Measurements from ENCODE around the gene MOK. TPM values are rescaled to one million over a fixed set of nuclear protein-coding genes. Genes with fewer than 3 reads are reported as not detected.

Gene MOK
- polyA plus RNA-seq, 1 donor from 2014 or later: 63.6 TPM

- H3K27me3 ChIP-seq (ENCODE audit: insufficient read depth, low read depth, low read length): no peaks in the 10 kb centered on the region
- H3K9me2 ChIP-seq (ENCODE audit: insufficient read depth, low read length): no peaks in the 10 kb centered on the region
- H2AFZ ChIP-seq (ENCODE audit: low read depth, low read length): no peak overlapping the region
- no peak overlapping the region for H3K9ac ChIP-seq (ENCODE audit: low read length)
- H3K4me2 ChIP-seq (ENCODE audit: low read length): no peak overlapping the region
- no peaks in the 10 kb centered on the region for H3K36me3 ChIP-seq (ENCODE audit: insufficient read depth, low read length)
- H3K9me3 ChIP-seq (ENCODE audit: low read length): no peaks in the 10 kb centered on the region
- H3F3A ChIP-seq (ENCODE audit: insufficient read depth, low read length, poor library complexity, severe bottlenecking): no peaks in the 10 kb centered on the region
- no peak overlapping the region for H3K27ac ChIP-seq (ENCODE audit: low read length)
- H3K4me3 ChIP-seq (ENCODE audit: low read length): no peak overlapping the region
- no peaks in the 10 kb centered on the region for H3K79me2 ChIP-seq (replicated peaks; ENCODE audit: insufficient read depth, low read length)
- TF ChIP-seq REST (IDR thresholded peaks at IDR 0.05; ENCODE audit: borderline replicate concordance) (no peak), MXI1 (conservative IDR thresholded peaks at IDR 0.05; ENCODE audit: poor library complexity, severe bottlenecking) (no peak), EP300 (conservative IDR thresholded peaks at IDR 0.05; ENCODE audit: poor library complexity, severe bottlenecking) (no peak), EZH2 (IDR thresholded peaks at IDR 0.05; ENCODE audit: borderline replicate concordance, insufficient read depth, low read length, poor library complexity, severe bottlenecking) (no peak), TAF1 (IDR thresholded peaks at IDR 0.05; ENCODE audit: low read depth) (no peak), POLR2AphosphoS5 (IDR thresholded peaks at IDR 0.05) (no peak), CTCF (IDR thresholded peaks at IDR 0.05; ENCODE audit: poor library complexity, severe bottlenecking) (no peak), SMC3 (conservative IDR thresholded peaks at IDR 0.05; ENCODE audit: poor library complexity) (no peak), RAD21 (conservative IDR thresholded peaks at IDR 0.05) (no peak)
- no peaks in the 10 kb centered on the region for H4K20me1 ChIP-seq (ENCODE audit: insufficient read depth)
These were observed 92.6 kb downstream of the MOK start for GRCh38 chr14:102212356-102212755.

- H3K27ac ChIP-seq (ENCODE audit: low read length): no peak overlapping the region
- TF ChIP-seq MXI1 (conservative IDR thresholded peaks at IDR 0.05; ENCODE audit: poor library complexity, severe bottlenecking): no peak
- no peak for TF ChIP-seq POLR2AphosphoS5 (IDR thresholded peaks at IDR 0.05)
- TF ChIP-seq EZH2 (IDR thresholded peaks at IDR 0.05; ENCODE audit: borderline replicate concordance, insufficient read depth, low read length, poor library complexity, severe bottlenecking): no peak
- no peak for TF ChIP-seq TAF1 (IDR thresholded peaks at IDR 0.05; ENCODE audit: low read depth)
- TF ChIP-seq SMC3 (conservative IDR thresholded peaks at IDR 0.05; ENCODE audit: poor library complexity): no peak
- TF ChIP-seq RAD21 (conservative IDR thresholded peaks at IDR 0.05): no peak
- TF ChIP-seq REST (IDR thresholded peaks at IDR 0.05; ENCODE audit: borderline replicate concordance): no peak
- TF ChIP-seq EP300 (conservative IDR thresholded peaks at IDR 0.05; ENCODE audit: poor library complexity, severe bottlenecking): no peak
- no peak for TF ChIP-seq CTCF (IDR thresholded peaks at IDR 0.05; ENCODE audit: poor library complexity, severe bottlenecking)
- H3K27me3 ChIP-seq (ENCODE audit: insufficient read depth, low read depth, low read length): no peaks in the 10 kb centered on the region
- H4K20me1 ChIP-seq (ENCODE audit: insufficient read depth): no peaks in the 10 kb centered on the region
- H2AFZ ChIP-seq (ENCODE audit: low read depth, low read length): no peak overlapping the region
- no peaks in the 10 kb centered on the region for H3K9me3 ChIP-seq (ENCODE audit: low read length)
- H3K4me2 ChIP-seq (ENCODE audit: low read length): no peak overlapping the region
- no peaks in the 10 kb centered on the region for H3K9me2 ChIP-seq (ENCODE audit: insufficient read depth, low read length)
- no peaks in the 10 kb centered on the region for H3F3A ChIP-seq (ENCODE audit: insufficient read depth, low read length, poor library complexity, severe bottlenecking)
- no peaks in the 10 kb centered on the region for H3K36me3 ChIP-seq (ENCODE audit: insufficient read depth, low read length)
- no peak overlapping the region for H3K9ac ChIP-seq (ENCODE audit: low read length)
- no peaks in the 10 kb centered on the region for H3K79me2 ChIP-seq (replicated peaks; ENCODE audit: insufficient read depth, low read length)
- H3K4me3 ChIP-seq (ENCODE audit: low read length): no peak overlapping the region
These were observed 93.7 kb downstream of the MOK start for GRCh38 chr14:102211240-102211639.

Data from neural cell (in vitro differentiated cells).